HG03159 (cell line): ENCODE data around the gene FGF5.
"Not testable (repeated sequence)": the region's sequence is repeated elsewhere in the genome, so short reads cannot be mapped to it uniquely, and the experiment has no call there.

Experiments
- ATAC-seq: cut with Tn5 transposase; IDR thresholded peaks from one replicate; pipeline ENCODE4 v1.9.1; 2021; ENCODE audit warnings: mild to moderate bottlenecking, moderate library complexity; ENCODE audit not compliant: unreplicated experiment

FGF5 gene

GRCh38 chr4:80253510-80253909, 13.0 kb upstream of the FGF5 start:
- no peak for ATAC-seq

GRCh38 chr4:80254114-80254513, 12.3 kb upstream of the FGF5 start:
- no peak for ATAC-seq

- ATAC-seq = no peak
These were observed 11.0 kb upstream of the FGF5 start for GRCh38 chr4:80255329-80256095.

- no peak for ATAC-seq
These were observed 8.6 kb upstream of the FGF5 start for GRCh38 chr4:80257851-80258250.

- ATAC-seq = no peak
These were observed 7.5 kb upstream of the FGF5 start for GRCh38 chr4:80259012-80259411.

GRCh38 chr4:80259817-80260216, 6.6 kb upstream of the FGF5 start:
- ATAC-seq = no peak

- no peak for ATAC-seq
These were observed 4.4 kb upstream of the FGF5 start for GRCh38 chr4:80261989-80262600.

- ATAC-seq = no peak
These were observed 2.7 kb upstream of the FGF5 start for GRCh38 chr4:80263541-80264351.

- no peak for ATAC-seq
These were observed 2.2 kb upstream of the FGF5 start for GRCh38 chr4:80264352-80264647.

- ATAC-seq = no peak
These were observed 1.6 kb upstream of the FGF5 start for GRCh38 chr4:80264825-80265224.

- no peak for ATAC-seq
These were observed 752 bp upstream of the FGF5 start for GRCh38 chr4:80265571-80266252.

GRCh38 chr4:80266902-80267380, 477 bp downstream of the FGF5 start:
- peak; percentile 33 for ATAC-seq

- no peak for ATAC-seq
These were observed 1.8 kb downstream of the FGF5 start for GRCh38 chr4:80268081-80268823.

- no peak for ATAC-seq
These were observed 2.5 kb downstream of the FGF5 start for GRCh38 chr4:80268936-80269335.

GRCh38 chr4:80270321-80270720, 3.9 kb downstream of the FGF5 start:
- no peak for ATAC-seq

- no peak for ATAC-seq
These were observed 4.4 kb downstream of the FGF5 start for GRCh38 chr4:80270868-80271267.

GRCh38 chr4:80271801-80272200, 5.3 kb downstream of the FGF5 start:
- ATAC-seq = no peak

GRCh38 chr4:80276931-80277330, 10.5 kb downstream of the FGF5 start:
- no peak for ATAC-seq

- ATAC-seq = no peak
These were observed 13.3 kb downstream of the FGF5 start for GRCh38 chr4:80279751-80280150.

GRCh38 chr4:80286451-80286850, 20.0 kb downstream of the FGF5 start:
- ATAC-seq = no peak

- not testable (repeated sequence) for ATAC-seq
These were observed 24.2 kb downstream of the FGF5 start for GRCh38 chr4:80290665-80291064.
